Motor neuron (in vitro differentiated cells): ENCODE results near the gene SKIC8. TPM values are rescaled to one million over a fixed set of nuclear protein-coding genes. Genes with fewer than 3 reads are reported as not detected.

Source experiments
- ATAC-seq, 8 experiments: fragments of 200-7000 bp; cut with Tn5 transposase; replicated peaks in 6 of 8; 2 replicates each; pipeline ENCODE4 v1.8.0; 2021; ENCODE audit warnings: mild to moderate bottlenecking in 8 of 8, moderate library complexity in 8 of 8
- H3K27ac ChIP-seq, 2 donors: fragments of 250-450 bp; sonication (Bioruptor Pico); 2 replicates each; pipeline ENCODE4 v1.9.0; 2021; ENCODE audit warnings: antibody characterized with exemption in 2 of 2, mild to moderate bottlenecking in 2 of 2, moderate library complexity in 1 of 2
- H3K4me1 ChIP-seq, 2 donors: fragments of 250-450 bp; sonication (Bioruptor Pico); replicated peaks in 1 of 2; 2 replicates each; pipeline ENCODE4 v1.6.1; 2021; ENCODE audit warnings: antibody characterized with exemption in 2 of 2, mild to moderate bottlenecking in 2 of 2, moderate library complexity in 1 of 2
- H3K4me3 ChIP-seq, 5 donors: fragments of 250-450 bp; sonication (Bioruptor Pico); 2 replicates each; pipeline ENCODE4 v1.9.0; 2021; ENCODE audit warnings: antibody characterized with exemption in 5 of 5, mild to moderate bottlenecking in 5 of 5, moderate library complexity in 4 of 5
- WGBS, 10 experiments: fragments of 450-650 bp; shearing (Covaris generic); methylation state at CpG; one replicate each; pipeline ENCODE4 v1.0.0; 2022; 5-methylcytosine and 5-hydroxymethylcytosine counted together
- in situ Hi-C, 9 experiments: fragments of 400-800 bp; cut with MboI; loops; one replicate each; pipeline ENCODE4 v1.15.0; 2021; ENCODE audit warnings: low sequenced_read_pairs in 9 of 9, low pct_unique_long_range_greater_than_20kb in 2 of 9; ENCODE audit not compliant: unreplicated experiment in 9 of 9
- total RNA-seq, 8 experiments: library from RNA; unstranded; fragments of 300-600 nt; gene quantifications; 2 replicates each; pipeline versions ENCODE4 v1.2.3 to v1.2.4, GENCODE V29; 2022

The SKIC8 gene
- total RNA-seq, 8 experiments from 2014 or later, result 39.4 to 67.6 (median 54.7) TPM

DNA sequence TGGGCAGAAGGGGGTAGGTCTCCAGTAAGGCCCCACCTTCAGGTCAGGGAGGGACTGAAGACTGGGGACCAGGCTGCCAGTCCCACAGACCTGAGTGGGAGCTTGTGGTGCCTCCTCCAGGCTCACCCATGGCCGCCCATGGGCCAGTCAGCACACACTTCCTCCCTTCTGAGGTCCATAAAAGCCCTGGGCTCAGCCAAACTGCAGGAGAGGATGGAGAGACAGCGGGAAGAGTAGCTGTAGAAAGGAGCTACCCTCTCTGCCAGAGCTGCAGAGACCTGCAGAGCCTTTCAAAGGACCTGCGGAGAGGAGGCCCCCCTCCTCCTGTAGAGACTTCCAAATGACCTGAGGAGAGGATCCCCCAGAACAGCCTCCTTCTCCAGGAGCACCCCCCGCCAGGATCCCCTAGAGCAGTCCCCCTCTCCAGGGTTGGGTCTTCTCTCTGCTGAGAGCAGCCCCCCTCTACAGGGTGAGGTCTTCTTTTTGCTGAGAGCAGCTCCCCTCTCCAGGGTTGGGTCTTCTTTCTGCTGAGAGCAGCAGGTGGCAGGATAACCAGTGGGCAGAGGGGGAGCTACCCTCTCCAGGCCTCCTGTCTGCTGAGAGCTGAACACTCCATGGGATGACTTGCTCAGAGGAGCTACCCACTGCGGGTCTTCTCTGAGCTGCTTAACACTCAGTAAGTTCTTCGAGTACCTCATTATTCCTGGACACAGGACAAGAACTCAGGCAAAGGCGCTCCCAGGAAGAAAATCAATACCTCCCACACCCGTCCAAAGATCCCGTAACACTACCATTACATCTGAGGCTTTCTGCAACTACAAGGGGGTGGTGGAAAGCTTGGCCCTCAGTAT, 5.0 kb upstream of the SKIC8 start:
- WGBS, 10 experiments, result 40 to 100% (median 73%) methylated on average over 1 to 5 of the region's 9 CpGs; no CpG with 5 or more reads in 2 of the 10 experiments
- Histone ChIP-seq H3K27ac (no peak overlapping the region), H3K4me3 (no peak overlapping the region), H3K4me1 (peaks cover 8 to 12% of the 10 kb centered on the region in 2 donors)
- no peak for ATAC-seq
- in situ Hi-C loops, result loop anchor here in 4 of 9 experiments (10.0 to 25.0 kb wide), 3 partner anchors 108 to 130 kb away; partner anchors contain the start of gene IREB2 (in 1 of the 4)

DNA sequence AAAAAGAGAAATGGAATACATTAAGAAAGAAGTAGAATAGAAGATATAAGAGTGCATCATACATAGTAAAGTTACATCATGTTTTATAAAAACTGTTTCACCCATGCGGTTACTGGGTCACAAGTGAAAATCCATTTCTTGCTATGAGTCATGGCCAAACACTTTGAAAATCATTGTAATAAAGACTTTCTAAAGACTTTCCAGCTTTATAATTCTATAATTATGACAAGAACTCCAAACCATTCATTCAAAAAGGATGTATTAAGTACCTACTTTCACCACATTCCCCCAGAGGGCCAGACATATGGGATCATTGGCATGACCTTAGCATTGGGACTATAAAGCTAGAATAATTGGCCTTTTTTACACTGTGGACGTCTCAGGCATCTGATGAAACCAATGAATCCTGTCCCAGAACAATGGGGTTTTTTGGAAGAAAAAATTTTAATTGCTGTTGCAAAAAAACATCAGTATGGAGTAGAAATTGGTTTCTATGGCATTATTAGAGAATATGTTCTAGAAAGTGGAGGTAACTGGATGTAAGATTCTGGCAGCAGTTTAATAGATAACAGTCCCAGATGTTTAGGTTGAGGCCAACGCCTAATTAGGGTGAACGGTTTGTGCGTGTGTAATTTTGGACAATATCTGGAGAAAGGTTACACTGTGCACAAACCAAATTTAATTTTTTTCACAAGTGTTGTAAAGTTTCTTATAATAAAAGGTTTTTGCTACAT, 3.3 kb upstream of the SKIC8 start:
- in situ Hi-C loops, result loop anchor here in 4 of 9 experiments (10.0 to 25.0 kb wide), 3 partner anchors 110 to 132 kb away; partner anchors contain the start of gene IREB2 (in 1 of the 4)
- Histone ChIP-seq H3K4me1 (peaks cover 12 to 14% of the 10 kb centered on the region in 2 donors), H3K4me3 (no peak overlapping the region), H3K27ac (no peak overlapping the region)
- WGBS, 10 experiments, result 2 to 94% (median 68%) methylated on average over 2 to 5 of the region's 5 CpGs
- no peak for ATAC-seq

DNA sequence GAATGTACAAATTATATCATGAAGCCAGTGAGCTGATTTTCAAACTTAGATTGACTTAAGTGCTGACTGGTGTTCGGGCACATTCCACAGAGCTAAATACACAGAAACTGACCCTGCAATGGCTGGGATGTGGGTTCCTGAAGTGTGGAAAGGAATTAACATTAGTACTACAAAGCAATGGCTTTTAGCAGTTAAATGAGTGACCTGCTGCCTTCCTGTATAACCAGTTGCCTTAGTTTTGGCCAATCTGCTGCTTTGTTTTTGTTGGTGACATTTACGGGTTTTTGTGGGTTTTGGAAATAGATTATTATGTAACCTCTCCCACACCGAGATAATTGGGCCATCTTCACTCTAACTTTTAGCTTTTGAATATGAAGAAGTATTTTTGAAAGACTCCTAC, 2.4 kb upstream of the SKIC8 start:
- no peak overlapping the region for H3K27ac ChIP-seq
- WGBS, 10 experiments, result 0 to 58% (median 25%) methylated on average over 1 to 3 of the region's 3 CpGs
- in situ Hi-C loops, result loop anchor here in 4 of 9 experiments (10.0 to 25.0 kb wide), 3 partner anchors 110 to 133 kb away; partner anchors contain the start of gene IREB2 (in 1 of the 4)
- no peak overlapping the region for H3K4me3 ChIP-seq
- peaks cover 12 to 21% of the 10 kb centered on the region in 2 donors for H3K4me1 ChIP-seq
- ATAC-seq, result no peak

DNA sequence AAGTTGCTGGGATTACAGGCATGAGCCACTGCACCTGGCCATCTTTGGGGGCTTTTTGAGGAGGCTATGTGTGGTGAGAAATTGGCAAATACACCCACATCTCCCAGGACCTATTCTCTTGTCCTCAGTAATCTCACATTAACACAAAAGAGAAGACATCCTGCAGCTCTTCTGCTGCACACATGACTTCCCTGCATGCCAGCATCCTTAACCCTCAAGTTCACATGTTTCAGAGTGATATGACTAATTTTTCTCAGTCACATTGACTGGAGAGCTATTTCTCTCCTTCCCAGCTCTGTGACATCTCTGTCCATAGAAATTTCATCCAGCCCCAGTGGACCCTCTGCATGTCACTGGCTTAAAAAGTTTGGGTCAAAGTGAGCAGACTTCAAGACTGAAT, 1.9 kb upstream of the SKIC8 start:
- Histone ChIP-seq H3K27ac (no peak overlapping the region), H3K4me3 (no peak overlapping the region), H3K4me1 (peaks cover 12 to 21% of the 10 kb centered on the region in 2 donors)
- in situ Hi-C loops, result loop anchor here in 4 of 9 experiments (10.0 to 25.0 kb wide), 3 partner anchors 111 to 133 kb away; partner anchors contain the start of gene IREB2 (in 1 of the 4)
- no peak for ATAC-seq

DNA sequence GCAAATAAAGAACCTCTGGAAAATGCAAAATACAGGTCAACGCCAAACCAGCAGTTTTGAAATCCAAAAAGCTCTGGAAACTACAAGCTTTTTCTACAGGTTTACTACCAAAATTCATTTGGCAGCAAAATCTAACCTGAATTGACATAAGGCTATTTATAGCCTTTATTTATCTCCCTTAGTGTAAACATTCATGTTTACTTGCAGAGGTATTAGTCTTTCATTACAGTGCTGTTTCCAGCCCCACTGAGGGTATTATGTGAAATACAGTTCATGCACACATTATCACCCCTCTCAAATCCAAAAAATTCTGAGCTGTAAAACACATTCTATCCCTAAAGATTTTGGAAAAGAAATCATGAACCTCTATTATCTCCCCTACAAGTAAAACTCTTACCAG, 7.2 kb downstream of the SKIC8 start:
- in situ Hi-C loops, result no loop called here
- Histone ChIP-seq H3K27ac (no peak overlapping the region), H3K4me3 (no peak overlapping the region), H3K4me1 (peaks cover 0 to 3% of the 10 kb centered on the region in 2 donors)
- 67 to 100% (median 100%) methylated on average over 1 of the region's 1 CpG; no CpG with 5 or more reads in 2 of the 10 experiments for WGBS, 10 experiments
- ATAC-seq, result no peak

DNA sequence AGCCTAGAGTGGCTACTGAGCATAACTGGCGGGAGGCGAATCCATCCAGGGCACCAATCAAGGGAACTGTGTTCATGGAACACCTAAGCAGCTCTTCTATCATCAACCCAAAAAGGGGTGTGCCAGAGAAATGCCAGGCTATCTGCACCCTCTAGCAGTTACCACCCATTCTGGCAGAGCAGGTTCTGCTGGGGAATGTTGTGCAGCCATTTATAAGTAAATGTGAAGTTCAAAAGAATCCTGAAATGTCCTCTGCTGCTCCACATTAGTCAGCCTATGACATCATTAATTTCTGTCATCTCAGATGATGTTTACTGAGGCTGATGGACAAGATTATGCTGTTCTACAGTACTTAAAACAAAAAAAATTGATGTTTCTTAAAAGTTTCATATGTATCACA, 7.7 kb downstream of the SKIC8 start:
- H3K4me3 ChIP-seq, result no peak overlapping the region

DNA sequence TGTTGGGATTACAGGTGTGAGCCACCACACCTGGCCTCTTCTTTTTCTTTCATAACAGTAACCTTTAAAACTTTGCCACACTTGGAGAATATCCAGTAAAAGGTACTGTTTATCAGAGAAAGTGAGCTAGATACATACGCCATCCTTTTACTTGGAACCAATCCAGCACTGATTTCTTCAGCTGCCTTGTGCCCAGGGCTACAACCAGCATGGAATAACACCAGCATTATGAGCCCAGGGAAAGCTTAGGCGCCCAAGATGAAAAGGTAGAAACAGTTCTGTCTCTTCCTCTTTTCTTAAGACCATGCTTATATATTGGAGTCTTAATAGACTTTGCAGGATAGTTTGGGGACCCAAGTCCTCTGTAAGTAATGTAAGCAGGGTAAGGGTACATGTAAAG, 8.4 kb downstream of the SKIC8 start:
- in situ Hi-C loops, result no loop called here
- Histone ChIP-seq H3K27ac (no peak overlapping the region), H3K4me3 (no peak overlapping the region), H3K4me1 (no peaks in the 10 kb centered on the region)
- WGBS, 10 experiments, result 38 to 100% (median 67%) methylated on average over 1 to 2 of the region's 2 CpGs; no CpG with 5 or more reads in 1 of the 10 experiments
- no peak for ATAC-seq

More for the DNA sequence above, 7.7 kb downstream of the SKIC8 start:
- no peaks in the 10 kb centered on the region for H3K4me1 ChIP-seq
- in situ Hi-C loops, result no loop called here
- no peak for ATAC-seq
- WGBS, 10 experiments, result 86 to 100% (median 100%) methylated on average over 2 of the region's 2 CpGs; no CpG with 5 or more reads in 5 of the 10 experiments
- H3K27ac ChIP-seq, result no peak overlapping the region

DNA sequence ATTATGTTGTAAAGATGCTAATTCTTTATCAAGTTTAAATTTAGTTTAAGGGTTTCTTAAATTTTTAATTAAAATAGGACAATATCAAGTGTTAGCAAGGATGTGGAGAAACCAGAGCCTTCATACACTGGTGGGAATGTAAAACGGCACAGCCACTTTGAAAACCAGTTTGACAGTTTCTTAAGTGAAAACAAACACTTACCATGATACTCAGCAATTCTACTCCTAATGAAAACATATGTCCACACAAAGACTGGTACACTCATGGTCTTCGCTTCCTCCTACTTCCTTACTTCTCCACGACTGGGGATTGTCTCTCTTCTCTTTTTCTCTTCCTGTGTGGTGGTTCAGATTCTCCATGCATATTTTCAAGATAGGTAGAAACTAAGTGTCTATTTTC, 9.2 kb downstream of the SKIC8 start:
- 72 to 100% (median 82%) methylated on average over 1 to 3 of the region's 3 CpGs; no CpG with 5 or more reads in 1 of the 10 experiments for WGBS, 10 experiments
- Histone ChIP-seq H3K4me1 (no peaks in the 10 kb centered on the region), H3K4me3 (no peak overlapping the region), H3K27ac (no peak overlapping the region)
- no peak for ATAC-seq
- in situ Hi-C loops, result no loop called here

DNA sequence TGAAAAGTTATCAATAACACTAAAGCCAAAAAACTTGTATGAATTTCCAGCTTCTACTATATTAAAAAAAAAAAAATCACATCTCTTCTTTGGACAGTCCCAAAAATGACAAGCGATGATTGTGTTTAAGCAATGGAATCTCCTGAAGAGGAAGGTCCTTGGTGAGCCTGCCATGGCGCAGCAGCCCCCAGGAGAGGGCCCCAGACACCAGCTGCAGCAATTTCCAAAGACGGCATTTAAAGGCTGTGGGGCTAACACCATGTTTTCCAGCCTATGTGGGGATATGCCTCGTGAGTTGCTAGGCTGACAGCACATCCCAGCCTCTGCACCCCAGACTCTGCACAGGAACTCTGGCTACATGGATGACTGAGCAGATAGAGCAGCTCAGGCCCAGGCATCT, 14.7 kb downstream of the SKIC8 start:
- in situ Hi-C loops, result no loop called here
- WGBS, 10 experiments, result 38 to 100% (median 72%) methylated on average over 1 to 4 of the region's 4 CpGs; no CpG with 5 or more reads in 2 of the 10 experiments
- Histone ChIP-seq H3K4me1 (no peaks in the 10 kb centered on the region), H3K4me3 (no peak overlapping the region), H3K27ac (no peak overlapping the region)
- no peak for ATAC-seq

DNA sequence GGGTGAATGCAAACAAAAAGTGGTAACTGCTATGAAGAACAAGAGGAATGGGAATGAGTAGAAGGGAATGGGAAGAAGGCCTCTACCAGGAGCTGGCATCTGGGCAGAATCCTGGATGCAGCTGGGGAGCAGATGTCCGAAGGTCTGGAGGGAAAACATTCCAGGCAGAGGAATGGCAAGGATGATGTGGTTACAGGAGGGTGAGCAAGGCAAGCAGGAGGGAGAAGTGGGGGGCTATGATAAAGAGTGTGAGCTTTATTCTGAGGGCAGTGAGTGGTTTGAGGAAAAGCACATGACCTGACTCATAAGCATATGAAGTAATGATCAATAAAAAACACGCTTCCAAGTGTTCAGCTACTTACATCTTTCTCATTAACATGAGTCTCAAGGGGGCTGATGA, 17.1 kb downstream of the SKIC8 start:
- 50 to 100% (median 86%) methylated on average over 1 to 2 of the region's 2 CpGs; no CpG with 5 or more reads in 1 of the 10 experiments for WGBS, 10 experiments
- no peak for ATAC-seq

DNA sequence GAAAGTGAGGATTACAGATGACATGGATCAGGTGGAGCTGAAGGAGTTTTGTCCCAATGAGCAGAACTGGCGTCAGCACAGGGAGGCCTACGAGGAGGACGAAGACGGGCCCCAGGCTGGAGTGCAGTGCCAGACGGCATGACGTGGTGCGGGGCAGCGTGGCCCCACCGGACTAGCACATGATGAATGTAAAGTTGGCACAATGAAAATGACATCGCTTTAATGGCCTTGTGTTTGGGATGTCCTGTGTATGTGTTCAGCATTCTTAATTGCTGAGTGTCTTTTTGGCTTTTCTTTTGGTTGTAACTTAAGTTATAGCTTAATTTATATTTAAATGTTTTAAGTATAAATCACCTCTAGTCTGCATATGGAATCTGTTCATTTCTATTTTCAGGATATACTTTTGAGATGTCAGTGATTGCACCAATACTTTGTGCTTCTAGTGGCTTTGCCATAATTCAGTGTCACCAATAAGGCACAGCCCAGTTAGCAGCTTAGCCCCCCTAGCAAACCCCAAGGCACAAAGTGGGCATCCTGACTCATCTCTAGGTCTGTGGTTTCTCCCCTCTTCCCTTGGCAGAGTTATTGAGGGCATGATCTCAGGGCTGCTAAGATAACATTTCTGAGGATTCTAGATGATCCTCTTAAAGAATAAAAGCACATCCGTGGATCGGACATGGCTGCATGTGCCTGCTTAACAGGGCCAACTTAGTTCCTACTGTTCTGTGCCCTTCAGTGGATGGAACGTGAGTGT, 18.9 kb downstream of the SKIC8 start:
- 80 to 100% (median 85%) methylated on average over 1 to 12 of the region's 13 CpGs; no CpG with 5 or more reads in 3 of the 10 experiments for WGBS, 10 experiments
- no peak overlapping the region for H3K4me3 ChIP-seq
- in situ Hi-C loops, result no loop called here
- no peak overlapping the region for H3K27ac ChIP-seq
- no peaks in the 10 kb centered on the region for H3K4me1 ChIP-seq
- peak in 2 of 8 experiments; percentile 57 to 77 for ATAC-seq

More for the DNA sequence above, 17.1 kb downstream of the SKIC8 start:
- in situ Hi-C loops, result no loop called here
- Histone ChIP-seq H3K27ac (no peak overlapping the region), H3K4me3 (no peak overlapping the region), H3K4me1 (no peaks in the 10 kb centered on the region)

DNA sequence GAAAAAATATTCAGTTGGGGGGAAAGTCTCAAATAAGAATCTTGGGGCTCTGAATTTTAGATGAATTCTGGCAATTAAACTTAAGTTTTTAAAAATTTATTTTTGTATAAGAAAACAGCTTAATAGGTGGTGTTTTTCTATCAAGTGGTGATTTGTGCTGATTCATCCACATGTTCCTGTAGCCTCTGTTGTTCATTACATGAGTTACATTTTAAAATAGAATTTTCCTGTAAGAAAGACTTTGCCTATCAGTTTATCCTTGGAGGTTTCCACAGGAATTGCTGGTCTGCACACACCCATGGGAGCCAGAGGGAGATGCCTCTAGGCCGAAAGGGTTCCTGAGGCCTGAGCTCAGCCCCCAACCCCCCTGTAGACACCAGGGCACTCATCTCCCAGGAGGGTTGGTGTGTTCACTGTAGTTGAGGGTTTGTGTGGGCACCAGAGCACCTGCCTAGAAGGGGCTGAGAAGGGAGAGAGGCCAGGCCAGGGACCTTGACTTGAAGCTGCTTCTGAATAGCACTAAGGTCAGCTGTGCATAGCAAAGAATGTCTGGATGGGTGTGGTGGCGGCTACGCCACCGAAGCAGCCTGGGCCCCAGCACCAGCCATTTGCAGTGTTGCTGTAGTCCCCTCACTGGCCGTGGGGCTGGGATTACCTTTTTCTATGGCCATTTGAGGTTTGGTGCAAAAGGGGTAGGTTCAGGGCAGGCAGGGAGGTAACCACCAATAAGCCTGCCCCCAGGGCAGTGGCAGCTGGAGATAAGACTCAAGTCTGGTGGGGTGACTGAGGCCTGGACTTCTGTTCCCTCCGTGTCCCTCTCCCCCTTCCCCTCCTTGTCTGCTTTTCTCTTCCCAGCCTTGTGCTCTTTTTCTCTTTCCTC, 23.1 kb downstream of the SKIC8 start:
- H3K27ac ChIP-seq, result no peak overlapping the region
- WGBS, 10 experiments, result 72 to 100% (median 83%) methylated on average over 1 to 2 of the region's 6 CpGs; no CpG with 5 or more reads in 3 of the 10 experiments
- in situ Hi-C loops, result no loop called here
- H3K4me1 ChIP-seq, result no peaks in the 10 kb centered on the region
- H3K4me3 ChIP-seq, result no peak overlapping the region
- peak in 3 of 8 experiments; percentile 83 to 94 (median 92) for ATAC-seq
